GM21717 (cell line): Measurements from ENCODE around the gene FAU.

Experiments used
- ATAC-seq: cut with Tn5 transposase; IDR thresholded peaks from one replicate; pipeline ENCODE4 v1.9.1; 2021; ENCODE audit warnings: mild to moderate bottlenecking, moderate library complexity; ENCODE audit not compliant: unreplicated experiment

Gene FAU

DNA sequence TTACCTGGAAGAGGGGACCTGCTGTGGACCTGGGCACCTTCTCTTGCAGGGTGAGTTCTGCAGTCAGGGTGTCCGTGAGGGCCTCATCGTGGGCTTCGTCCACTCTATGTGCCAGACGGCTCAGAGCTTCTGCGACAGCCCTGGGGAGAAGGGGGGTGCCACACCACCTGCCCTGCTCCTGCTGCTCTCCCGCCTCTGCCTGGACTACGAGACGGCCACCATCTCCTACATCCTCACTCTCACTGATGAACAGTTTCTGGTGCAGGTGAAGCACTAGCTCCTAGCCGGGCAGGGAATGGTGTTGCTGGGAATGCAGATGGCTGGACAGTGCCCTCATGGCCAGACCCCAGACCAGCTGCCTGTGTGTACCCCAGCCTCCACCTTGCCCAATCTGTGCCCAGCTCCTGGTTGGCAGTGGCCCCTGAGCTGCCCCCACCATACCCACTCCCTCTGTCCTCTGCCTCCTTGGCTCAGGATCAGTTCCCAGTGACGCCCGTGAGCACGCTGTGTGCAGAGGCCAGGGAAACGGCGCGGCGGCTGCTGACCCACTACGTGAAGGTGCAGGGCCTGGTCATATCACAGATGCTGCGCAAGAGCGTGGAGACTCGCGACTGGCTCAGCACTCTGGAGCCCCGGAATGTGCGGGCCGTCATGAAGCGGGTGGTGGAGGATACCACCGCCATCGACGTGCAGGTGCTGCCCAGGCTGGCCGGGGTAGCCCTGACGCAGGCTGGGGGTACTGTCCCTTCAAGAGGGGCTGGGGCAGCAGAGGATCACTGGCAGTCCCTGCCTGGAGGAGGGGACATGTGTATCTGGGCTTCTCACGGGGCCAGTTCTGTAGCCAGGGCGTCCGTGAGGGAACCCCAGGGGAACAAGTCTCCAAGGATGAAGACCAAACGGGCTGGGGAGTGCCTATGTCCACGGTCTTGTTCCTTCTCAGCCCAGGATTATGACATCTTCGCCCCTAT lies 12.4 kb downstream of the FAU start:
- no peak for ATAC-seq

DNA sequence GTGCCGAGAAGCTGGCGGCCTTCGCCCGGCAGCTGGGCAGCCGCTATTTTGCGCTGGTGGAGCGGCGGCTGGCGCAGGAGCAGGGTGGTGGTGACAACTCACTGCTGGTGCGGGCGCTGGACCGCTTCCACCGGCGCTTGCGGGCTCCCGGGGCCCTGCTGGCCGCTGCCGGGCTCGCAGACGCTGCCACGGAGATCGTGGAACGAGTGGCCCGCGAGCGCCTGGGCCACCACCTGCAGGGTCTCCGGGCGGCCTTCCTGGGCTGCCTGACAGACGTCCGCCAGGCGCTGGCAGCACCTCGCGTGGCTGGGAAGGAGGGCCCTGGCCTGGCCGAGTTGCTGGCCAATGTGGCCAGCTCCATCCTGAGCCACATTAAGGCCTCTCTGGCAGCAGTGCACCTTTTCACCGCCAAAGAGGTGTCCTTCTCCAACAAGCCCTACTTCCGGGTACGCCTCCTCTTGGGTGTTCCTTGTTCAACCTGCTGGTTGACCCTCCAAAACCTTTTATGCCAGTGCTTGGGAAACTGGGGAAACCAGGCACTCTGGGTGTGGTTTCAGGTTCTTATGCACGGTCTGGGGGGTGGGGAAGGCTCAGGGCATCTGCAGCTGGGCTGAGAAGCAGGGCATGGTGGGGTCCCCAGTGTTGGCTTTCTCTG lies 13.3 kb downstream of the FAU start:
- no peak for ATAC-seq

- no peak for ATAC-seq
Measured at GRCh38 chr11:65107751-65108468, 14.0 kb downstream of the FAU start.

GRCh38 chr11:65107078-65107477 lies 14.9 kb downstream of the FAU start:
- ATAC-seq = no peak

- no peak for ATAC-seq
Measured at GRCh38 chr11:65104628-65105027, 17.3 kb downstream of the FAU start.

GRCh38 chr11:65103476-65103875 lies 18.5 kb downstream of the FAU start:
- no peak for ATAC-seq

DNA sequence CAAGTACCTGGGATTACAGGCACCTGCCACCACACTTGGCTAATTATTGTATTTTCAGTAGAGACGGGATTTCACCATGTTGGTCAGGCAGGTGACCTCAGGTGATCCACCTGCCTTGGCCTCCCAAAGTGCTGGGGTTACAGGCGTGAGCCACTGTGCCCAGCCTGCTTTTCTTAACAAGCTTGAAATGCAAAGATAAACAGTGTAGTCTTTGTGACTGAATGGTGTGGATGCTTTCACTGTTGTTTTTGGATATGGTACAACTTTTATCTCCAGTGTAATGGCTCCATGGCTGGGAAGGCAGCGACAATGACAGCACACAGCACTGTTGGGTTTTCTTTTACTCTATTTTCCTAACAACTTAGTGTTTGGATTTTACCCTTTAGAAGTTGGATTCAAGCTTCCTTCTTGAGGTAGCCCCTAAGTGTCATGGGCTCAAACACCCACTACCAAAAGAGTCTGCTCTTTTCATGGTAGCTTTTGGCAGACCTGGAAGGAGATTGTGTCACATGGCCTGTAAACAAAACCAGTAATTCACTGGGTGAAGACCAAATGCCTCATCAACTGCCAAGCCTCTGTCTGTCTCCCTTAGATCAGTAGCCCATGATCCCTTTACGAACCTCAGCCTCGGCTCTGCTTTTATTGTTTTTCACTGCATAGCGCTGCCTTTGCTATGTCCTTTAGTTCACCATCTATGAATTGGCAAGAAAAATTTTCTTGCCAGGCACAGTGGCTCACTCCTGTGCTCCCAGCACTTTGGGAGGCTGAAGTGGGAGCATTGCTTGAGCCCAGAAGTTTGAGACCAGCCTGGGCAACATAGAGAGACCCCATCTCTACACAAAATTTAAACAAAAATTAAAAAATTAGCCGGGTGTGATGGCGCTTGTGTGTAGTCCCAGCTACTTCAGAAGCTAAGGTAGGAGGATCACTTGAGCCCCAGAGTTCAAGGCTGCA lies 19.5 kb downstream of the FAU start:
- ATAC-seq = no peak

GRCh38 chr11:65100674-65101350 lies 21.1 kb downstream of the FAU start:
- ATAC-seq = no peak

DNA sequence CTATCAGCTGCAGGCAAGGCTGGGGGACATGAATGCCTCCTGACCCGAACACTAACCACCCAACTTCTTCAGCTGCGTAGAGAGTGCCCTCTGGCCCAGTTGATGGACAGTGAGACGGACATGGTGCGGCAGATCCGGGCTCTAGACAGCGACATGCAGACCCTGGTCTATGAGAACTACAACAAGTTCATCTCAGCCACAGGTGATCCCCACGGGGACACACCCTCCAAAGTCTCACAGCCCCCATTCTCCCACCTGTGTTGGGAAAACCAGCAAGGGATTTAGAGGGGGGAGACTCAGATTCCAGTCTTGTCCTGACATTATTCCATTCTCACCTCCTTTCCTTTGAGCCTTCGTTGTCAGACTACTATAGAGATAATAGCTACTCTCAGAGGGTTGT lies 25.0 kb downstream of the FAU start:
- no peak for ATAC-seq

- ATAC-seq = peak; percentile 82
Measured at GRCh38 chr11:65095974-65096806, 25.7 kb downstream of the FAU start, which contains the start of gene VPS51. Gene VPS51, plus strand, starts transcription at chr11:65096214. Its CDS starts 37 bp downstream, at chr11:65096251.

- ATAC-seq = no peak
Measured at GRCh38 chr11:65095427-65095826, 26.5 kb downstream of the FAU start.

DNA sequence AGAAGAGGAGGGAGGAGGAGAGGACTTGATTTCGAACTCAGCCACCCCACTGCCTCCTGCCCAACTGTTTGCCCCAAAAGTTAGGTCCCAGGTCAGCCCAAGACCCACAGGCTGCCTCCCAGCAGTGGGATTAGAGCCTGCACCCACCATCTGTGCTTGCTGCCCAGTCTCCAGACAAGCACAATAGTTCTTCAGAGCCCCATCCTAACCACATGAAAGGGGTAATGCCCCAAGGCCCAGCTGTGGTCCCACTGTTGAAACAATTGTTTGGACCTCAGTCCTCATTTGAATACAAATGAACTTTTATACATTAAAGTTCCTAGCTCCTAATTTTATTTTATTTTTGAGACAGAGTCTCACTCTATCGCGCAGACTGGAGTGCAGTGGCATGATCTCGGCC lies 31.3 kb downstream of the FAU start:
- no peak for ATAC-seq

GRCh38 chr11:65089621-65090020 lies 32.3 kb downstream of the FAU start:
- ATAC-seq = no peak

DNA sequence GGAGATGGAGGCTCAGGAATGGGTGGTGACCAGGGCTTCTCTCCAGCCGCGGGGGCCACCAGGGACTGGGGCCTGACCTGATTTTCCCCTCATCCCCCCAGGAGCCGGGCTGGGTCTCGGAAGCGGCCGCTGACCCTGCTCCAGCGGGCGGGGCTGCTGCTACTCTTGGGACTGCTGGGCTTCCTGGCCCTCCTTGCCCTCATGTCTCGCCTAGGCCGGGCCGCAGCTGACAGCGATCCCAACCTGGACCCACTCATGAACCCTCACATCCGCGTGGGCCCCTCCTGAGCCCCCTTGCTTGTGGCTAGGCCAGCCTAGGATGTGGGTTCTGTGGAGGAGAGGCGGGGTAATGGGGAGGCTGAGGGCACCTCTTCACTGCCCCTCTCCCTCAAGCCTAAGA lies 34.1 kb downstream of the FAU start:
- no peak for ATAC-seq

GRCh38 chr11:65087216-65087615 lies 34.7 kb downstream of the FAU start:
- ATAC-seq = no peak

DNA sequence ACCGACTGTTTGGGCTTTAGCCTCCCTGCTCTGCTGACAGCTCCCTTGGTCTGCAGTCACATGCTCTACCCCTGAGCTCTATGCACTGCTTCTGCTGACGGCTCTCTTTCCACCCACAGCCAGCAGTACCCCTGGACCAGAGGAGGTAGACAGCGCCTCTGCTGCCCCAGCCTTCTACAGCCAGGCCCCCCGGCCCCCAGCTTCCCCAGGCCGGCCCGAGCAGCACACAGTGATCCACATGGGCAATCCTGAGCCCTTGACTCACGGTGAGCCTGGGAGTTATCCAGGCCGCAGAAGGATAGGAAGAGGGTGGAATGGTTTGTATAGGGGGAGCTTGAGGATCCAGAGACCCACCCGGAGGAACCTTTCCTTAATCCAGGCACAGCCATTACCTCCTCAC lies 35.1 kb downstream of the FAU start:
- ATAC-seq = no peak

GRCh38 chr11:65085446-65085845 lies 36.5 kb downstream of the FAU start:
- ATAC-seq = no peak

- peak; percentile 8 for ATAC-seq
Measured at GRCh38 chr11:65084598-65085375, 37.1 kb downstream of the FAU start.
